ENCODE measurements around the gene UBE2E1.

UBE2E1 gene

DNA sequence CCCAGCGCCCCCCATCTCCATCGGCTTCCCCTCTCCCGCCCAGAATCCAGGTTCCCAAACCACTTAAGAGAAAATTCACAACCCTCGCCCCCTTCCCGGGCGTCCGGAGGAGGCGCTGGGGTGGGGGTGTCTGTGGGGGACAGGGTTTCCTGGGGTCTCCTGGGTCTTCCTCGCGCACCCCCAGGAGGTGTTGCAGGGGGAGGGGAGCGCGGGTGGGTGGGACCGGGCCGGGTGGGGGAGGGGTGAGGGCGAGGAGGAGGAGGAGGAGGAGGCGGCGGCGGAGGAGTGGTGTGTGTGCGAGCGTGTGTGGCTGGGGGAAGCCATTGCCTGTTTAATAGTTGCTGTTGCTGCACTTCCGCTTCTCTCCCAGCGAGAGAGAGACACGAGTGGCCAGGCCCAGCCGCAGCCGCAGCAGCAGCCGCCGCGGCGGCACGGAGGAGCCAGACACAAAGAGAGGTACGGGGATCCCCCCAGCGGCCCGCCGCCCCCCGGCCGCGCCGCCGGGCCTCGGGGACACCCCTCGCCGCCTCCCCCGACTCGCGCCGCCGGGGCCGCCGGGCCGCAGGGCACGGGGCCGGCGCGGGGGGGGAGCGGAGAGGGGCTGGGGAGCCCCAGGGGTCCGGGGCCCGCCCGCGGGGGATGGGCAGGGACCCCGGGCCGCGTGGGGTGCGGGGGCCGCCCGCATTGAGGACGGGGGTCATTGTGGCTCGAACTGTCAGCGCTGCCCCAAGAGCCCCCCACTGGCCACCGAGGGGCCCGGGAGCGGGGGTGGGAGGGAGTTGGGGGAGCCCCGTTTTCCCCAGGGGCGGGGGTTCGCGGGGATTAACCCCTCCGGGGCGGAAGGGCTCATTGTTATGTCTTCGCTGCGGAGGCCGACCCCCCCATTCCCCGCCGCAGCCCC, at the start of gene UBE2E1:
UBE2E1 (plus strand) TSS at position 323 of the 901 bp plus-strand sequence. CDS start 1,315 bp downstream, outside the sequence.
- DNase-seq (ENCODE audit: low spot score), result peak; percentile 54

DNA sequence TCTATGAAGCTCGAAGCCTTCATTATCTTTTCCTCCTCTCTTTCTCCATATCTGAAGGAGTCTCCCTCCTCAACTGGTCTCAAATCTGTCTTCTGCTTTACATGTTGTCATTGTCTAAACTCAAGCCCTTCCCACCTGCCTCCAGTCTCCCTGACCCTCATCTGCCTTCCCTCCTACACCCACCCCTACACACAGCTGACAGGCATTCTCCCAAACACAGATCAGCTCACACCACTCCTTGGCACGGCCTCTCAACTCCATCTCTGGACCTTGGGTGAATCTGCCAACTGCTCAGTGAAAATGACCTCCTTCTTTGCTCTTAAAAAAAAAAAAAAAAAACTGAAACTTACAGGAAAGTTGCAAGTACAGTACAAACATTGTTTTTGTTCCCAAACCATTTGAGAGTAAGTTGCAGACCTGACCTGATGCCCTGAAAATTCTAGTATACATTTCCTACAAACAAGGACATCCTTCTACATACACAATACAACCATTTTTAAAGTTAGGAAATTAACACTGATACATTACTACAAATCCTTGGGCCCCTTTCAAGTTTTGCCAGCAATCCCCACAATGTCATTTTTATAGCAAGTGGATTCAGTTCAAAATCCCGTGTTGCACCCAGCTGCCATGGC, 49.4 kb upstream of the UBE2E1 start:
- no peak for DNase-seq (ENCODE audit: low spot score)

DNA sequence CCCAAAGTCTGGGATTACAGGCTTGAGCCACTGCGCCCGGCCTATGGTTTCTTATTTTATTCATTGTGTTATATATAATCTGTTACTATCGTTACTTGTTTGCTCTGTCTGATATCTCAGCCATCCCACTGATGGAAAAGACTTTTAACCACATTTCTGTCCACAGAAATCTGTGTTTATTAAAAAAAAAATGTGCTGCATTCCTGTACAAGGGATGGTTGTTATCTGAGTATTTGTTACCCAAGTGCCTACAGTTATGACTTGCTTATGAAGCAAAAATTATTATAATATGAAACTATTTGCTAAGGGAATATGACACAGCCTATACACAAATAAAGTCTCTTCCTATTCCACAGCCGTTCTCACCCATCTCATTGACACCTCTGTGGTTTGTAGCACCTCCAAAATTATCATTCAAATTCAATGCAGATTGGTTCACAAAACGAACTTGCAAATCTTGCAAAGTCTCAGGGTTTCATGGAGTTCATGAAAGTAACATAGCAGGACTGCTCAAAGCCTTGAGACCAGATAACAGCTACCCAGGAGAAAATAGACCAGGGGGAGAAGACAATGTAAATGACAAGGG, 47.4 kb upstream of the UBE2E1 start:
- no peak for DNase-seq (ENCODE audit: low spot score)

DNA sequence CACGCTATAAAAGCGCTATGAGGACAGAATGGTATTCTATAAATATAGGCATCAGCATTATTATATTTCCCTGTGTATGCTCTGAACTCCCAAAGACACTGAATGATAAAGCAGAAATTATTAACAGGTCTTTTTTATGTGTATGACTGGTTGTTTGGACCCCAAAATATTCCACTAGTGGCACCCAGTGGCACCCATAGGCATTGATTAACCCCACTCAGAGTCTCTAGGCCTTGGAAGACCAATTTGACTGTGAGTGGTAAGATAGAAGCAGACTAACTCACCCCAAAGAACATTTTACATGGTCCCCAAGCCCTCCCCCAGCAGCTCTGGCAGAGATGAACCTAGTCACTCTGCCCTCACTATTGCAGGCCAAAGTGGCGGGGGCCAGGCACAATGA, 45.4 kb upstream of the UBE2E1 start:
- no peak for DNase-seq (ENCODE audit: low spot score)

DNA sequence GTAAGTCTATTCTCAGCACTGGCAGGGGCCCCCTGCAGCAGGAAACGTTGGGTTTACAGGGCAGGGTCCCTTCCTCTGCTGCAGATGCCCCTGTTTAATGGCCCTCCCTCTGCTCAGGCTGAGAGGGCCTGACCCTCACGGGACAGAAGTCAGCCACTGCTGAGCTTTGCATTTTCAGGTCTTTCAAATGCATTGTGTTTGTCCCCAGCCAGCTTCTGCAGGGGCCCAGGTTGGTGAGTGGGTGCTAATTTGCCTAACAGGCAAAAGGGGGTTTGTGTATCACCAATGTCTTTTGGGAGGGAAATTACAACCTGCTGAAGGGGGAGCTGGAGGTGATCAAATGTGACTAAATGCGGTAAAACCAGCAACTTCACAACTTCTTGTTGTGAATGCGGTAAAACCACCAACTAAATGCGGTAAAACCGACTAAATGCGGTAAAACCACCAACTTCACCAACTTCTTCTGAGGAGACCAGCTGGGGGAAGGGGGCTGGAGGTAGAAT, 44.8 kb upstream of the UBE2E1 start:
- no peak for DNase-seq (ENCODE audit: low spot score)

DNA sequence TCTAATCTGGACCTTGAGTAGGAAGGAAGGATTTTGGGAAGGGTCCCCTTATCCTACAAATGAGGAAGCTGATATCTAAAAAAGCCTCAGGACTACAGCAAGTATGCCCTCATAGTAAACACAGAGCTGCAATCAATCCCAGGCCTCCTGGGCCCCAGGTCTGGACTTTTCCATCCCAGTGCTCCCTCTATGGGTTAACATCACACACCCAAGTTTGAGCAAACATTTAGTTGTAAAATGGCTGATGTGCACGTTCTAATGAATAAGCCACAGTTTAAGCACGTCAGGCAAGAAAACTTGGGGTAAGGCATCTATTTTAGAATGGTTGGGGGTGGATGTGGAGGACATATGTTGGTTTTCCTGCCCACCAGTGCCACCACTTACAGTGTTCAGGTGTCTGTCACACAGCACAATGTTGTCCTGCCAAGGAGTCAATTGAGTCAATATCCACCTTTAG, 44.3 kb upstream of the UBE2E1 start:
- DNase-seq (ENCODE audit: low spot score), result no peak

DNA sequence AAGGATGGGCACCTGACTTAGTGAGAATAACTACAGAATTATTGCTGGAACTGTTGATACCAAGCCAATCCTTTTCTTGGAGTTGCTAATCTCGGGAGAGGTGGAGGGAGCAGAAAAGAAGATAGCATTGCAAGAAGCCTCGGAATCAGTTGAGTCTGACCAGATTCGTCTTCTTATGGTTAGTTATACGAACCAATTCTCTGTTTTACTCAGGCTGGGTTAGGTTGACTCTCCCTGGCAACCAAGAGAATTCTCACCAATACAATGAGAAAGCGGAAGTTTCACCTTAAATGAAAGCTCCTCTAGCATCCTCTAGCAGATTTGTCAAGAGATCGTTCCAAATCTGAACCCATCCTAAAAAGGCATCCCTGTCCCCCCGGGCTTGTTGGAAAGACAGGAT, 43.5 kb upstream of the UBE2E1 start:
- no peak for DNase-seq (ENCODE audit: low spot score)

DNA sequence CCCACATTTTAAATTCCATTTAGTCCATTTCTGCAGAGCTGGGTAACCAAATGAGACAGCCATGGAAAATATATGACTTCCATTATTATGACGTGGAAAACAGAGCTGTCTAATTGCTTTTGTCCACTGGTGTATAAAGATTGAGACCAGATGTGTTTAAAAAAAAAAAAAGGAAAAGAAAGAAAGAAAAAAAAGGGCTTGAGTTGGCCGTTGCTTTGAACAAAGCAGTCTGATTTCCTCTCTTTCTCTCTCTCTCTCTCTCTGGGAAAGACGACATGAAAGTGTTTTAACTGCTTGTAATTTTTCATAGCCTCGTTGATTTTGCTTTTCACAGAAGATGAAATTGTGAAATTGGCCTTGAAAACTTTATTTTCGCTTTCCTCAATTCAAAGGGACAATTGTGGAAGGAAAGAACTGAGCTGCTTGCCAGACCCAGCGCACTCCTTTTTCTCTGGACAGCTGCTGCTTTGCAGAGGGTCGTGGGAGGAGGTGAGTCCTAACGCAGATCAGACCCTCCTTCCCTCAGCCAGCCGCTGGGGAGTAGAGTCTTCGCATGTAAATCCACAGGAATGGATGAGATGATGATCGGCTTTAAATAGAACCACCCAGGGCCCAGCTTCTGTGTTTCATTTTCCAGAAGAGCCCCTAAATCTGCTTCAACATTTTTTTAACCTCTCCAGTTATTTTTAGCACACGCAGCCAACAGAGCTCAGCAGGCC, 42.8 kb upstream of the UBE2E1 start:
- DNase-seq (ENCODE audit: low spot score), result no peak

DNA sequence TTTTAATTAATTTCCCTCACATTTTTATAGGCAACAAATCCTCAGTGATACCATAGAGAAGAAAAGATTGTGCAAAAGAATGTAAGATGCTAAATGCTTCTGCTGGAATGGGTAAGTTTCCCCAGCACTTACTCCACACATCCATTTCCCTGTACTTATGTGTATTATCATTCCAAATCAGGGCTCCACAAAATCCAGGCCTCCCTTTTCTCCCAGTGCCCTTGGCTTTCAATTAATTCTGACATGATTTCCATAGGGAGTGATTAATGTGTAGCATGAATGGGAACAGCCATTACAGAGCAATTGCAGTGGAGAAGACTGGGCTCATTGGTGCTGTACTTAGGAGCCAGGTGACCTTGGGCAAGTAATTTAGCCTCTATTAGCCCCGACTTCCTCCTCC, 41.3 kb upstream of the UBE2E1 start:
- no peak for DNase-seq (ENCODE audit: low spot score)

DNA sequence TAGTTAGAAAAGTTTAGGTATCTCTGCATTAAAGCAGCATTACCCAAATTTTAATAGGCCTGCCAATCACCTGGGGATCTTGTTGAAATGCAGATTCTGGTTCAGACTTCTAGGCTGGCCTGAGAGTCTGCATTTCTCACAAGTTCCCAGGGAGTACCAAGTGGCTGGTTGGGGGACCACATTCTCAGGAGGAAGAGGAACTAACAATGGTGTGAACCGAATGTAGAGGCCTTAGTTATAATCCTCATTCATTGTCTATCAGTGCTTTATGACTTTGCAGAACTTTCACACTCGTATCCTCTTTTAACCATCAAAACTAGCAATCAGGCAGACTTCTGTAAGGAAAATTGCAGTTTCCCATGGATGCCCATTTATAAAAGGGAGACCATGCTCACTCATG, 38.2 kb upstream of the UBE2E1 start:
- no peak for DNase-seq (ENCODE audit: low spot score)

DNA sequence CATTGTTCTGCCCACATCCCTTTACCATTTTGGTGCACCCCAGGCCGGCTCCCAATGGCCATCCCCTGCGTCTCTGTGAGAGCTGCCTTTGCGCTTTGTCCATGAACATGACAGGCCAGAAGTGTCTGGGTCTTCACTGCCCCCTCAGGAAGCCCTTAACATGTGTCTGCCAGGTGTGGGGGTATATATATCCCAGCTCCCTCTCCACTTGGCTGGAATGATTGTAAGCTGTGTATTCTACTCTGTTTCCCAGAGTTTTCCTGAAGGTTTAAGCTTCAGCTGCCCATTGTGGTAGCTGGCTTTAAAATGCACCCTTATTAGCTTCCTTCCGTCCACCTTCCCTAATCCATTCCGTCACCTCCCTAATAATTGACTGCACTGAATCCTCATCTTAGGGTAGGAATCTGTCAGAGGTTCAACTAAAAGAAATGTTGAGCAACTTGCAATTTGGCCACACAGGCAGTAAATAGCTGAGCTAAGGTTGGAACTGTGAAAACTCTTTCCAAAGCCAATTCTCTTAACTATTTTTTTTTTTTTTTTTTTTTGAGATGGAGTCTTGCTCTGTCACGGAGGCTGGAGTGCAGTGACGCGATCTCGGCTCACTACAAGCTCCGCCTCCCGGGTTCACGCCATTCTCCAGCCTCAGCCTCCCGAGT, 30.4 kb upstream of the UBE2E1 start:
- no peak for DNase-seq (ENCODE audit: low spot score)

DNA sequence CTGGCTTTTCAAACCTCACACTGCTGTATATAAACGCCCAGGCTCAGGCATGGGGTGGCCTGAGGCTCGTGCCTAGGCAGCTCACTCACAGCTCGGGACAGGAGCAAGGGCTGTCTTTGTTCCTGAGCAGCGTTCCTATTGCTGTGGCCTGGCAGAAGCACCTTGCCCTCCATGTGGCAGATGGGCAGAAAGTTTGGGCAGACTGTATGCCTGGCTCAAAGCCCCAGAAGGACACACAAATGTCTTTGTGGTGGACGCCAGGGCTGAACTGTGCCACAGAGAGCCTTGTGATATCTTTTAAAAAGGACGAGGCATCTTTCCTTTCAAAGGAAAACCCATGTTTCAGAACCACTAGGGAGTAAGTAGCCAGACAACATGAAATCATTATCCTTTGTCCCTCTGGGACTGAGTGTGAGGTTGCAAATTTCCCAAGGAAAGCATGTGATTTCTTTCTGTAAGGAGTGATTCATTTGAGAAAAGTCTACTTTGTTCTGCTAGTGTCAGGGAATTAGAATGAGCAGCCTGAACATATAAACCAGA, 29.3 kb upstream of the UBE2E1 start:
- DNase-seq (ENCODE audit: low spot score), result no peak

DNA sequence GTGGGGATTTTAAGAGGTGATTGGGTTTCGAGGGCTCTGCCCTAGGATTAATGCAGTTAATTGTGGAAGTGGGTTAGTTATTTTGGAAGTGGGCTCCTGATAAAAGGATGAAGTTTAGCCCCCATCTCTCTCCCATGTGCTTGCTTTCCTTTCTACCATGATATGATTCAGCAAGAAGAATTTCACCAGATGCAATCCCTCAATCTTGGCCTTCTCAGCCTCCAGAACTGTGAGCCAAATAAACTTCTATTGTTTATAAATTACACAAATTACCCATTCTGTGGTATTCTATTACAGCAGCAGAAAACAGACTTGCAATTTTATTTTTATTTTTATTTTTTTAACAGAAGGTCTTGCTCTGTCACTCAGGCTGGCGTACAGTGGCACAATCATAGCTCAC, 27.3 kb upstream of the UBE2E1 start:
- DNase-seq (ENCODE audit: low spot score), result no peak

DNA sequence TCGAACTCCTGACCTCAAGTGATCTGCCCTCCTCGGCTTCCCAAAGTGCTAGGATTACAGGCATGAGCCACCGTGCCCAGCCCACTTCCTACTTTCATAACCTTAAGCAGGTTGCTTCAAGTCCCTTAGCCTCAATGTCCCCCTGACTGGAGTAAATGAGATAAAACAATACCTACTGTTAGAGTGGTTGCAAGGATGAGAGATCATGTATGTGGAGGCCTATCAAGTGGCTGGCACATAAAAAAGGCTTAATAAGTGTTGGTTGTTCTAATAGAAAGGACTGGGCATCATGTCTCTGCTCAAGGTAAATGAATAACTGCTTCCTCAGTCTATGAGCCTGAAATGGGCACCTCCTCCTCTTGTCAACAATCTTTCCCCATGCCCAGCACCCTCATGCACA, 25.9 kb upstream of the UBE2E1 start:
- no peak for DNase-seq (ENCODE audit: low spot score)

DNA sequence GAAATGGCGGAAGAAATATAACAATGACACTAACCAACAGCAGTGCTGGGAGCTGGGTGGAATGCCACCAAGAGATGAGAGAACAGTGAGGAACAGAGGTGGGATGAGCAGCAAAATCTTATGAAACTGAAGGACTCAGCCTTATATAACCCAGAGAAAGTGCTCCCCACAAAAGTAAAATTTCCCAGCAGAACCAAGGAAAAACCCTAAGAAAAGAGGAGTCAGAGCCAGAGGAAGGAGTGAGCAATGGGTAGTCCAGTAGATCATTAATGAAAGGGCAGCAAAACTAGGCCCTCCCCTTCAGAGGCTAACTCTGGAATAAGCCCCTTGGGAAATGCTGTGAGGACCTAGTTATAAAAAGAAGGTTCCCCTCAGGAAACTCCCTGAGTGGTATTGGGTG, 24.7 kb upstream of the UBE2E1 start:
- DNase-seq (ENCODE audit: low spot score), result no peak

DNA sequence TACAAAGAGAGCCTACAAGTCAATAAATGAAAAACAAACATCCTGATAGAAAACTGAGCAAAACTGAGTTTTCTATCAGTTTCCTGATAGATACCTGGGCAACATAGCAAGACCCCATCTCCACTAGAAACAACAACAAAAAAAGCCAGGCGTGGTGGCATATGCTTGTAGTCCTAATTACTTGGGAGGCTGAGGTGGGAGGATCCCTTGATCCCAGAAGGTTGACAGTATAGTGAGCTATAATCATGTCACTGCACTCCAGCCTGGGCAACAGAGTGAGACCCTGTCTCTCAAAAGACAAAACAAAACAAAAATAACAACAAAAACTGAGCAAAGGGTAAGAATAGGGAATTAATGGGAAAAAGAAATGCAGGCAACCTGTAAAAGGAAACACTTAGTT, 23.9 kb upstream of the UBE2E1 start:
- DNase-seq (ENCODE audit: low spot score), result no peak

DNA sequence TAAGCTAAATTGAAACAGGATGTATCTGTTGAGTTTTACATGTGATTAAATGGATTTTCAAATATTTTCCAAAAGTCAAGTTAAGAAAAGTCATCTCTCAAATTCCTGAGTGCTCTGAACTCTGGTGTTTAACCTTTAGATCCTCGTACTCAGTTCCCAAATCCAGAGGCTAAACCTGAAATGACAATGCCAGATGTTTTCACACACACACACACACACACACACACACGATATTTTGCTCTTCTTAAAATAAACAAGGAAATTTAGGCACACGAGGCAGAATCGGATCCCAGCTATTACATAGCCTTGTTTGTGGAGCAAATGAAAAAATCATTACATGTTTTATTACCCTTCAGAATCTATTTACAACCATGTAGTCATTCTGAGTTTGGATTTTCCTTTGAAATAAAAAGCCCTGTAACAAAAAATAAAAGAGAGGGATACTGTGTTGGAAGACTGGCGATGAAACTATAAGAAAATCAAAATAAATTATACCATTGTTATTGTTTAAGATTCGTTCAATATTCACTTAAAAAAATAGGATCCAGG, 20.6 kb upstream of the UBE2E1 start:
- no peak for DNase-seq (ENCODE audit: low spot score)

DNA sequence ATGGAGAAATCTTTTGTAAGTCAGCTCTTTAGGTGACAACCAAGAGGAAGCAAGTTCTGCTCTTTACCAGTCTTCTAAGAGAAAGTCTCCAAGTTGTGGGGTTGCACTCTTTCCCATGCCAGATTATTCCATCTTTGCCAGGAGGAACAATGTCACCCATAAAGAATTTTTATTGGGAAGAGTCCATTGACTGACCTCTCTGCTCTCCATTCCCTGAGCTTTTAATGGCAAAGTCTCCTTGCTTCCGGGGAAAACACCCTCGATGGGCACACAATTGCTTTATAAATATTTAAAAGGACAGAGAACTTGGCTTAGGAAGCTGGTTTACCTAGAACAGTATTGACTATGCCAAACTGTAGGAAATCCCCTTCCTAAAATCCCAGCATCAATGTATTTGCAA, 19.9 kb upstream of the UBE2E1 start:
- DNase-seq (ENCODE audit: low spot score), result no peak

DNA sequence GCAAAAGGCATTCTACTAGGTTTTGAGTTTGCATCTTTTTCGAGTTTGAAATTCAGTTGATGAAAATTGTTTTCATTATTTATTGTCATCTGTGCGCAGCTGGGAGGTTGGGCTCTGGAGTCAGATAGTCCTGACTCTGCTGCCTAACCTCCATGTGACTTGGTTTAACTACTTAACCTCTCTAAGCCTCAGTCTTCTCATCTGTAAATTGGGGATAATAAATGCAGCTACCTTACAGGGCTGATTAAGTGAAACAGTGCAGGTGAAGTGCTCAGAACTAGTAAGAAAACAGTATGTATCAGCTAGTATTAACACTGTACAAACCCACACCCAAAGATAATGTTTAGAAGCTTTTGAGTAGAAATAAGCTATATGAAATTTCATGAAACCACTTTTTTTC, 14.1 kb upstream of the UBE2E1 start:
- DNase-seq (ENCODE audit: low spot score), result no peak

DNA sequence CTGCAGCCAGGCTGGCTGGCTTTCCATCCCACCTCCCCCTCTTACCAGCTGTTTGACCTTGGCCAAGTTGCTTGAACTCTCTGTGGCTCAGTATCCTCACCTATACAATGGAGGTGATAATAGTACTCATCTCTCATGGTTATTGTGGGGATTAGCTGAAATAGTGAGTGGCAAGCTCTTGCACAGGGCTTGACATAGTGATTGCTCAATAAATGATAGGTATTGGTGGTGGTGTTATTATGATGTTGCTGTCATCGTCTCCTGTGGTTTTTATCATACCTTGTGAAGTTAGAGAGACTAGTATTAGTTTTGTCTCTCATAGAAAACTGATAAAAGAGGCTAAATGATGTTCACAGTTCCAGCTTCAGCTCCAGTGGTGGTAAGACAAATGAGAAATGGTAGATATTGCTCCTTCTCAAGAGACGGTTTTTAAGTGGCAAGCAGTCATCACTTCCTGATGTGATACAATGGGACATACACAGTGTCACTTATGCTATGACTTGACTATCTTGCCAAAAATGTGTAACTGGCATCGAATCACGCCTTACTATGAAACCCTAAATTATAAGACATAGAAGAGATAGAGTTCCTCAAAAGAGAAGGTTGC, 12.1 kb upstream of the UBE2E1 start:
- no peak for DNase-seq (ENCODE audit: low spot score)

DNA sequence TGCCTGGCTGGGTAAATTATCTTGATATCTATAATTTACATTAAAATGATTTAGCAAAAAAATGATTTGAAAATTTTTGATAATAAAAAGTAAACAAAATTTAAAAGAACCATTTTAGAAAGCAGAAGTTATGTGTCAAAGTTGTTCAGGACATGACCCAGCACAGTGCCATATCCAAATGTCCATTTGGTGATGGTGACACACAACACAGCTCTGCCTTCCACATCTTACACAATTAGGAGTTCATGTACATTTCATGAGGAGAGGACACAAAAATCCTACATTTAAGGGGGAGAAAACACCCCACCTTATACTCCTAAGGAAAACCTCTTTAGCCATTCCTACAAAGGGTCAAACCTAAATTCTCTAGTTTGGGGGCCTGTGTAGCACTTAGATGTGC, 10.7 kb upstream of the UBE2E1 start:
- no peak for DNase-seq (ENCODE audit: low spot score)

Measured in hematopoietic multipotent progenitor cell treated with erythropoietin and hydrocortisone succinate and interleukin-3 and kit ligand, for 15 days (in vitro differentiated cells).